Spleen (tissue), 11 donors: ENCODE measurements around the gene EXOC3. TPM values are rescaled to one million over a fixed set of nuclear protein-coding genes. Genes with fewer than 3 reads are reported as not detected.
A peak's percentile ranks its signal among the peaks of the same experiment; 100 is the strongest.

ENCODE experiments used
- DNase-seq: peaks from one replicate; pipeline ENCODE4 v3.0.0-alpha.2; 2020
- H3K27ac ChIP-seq, 8 donors: fragments of 200-600 bp; sonication (generic) in 7 of 8; 1 replicate in 4 of 8; 2 replicates in 4 of 8; pipeline versions ENCODE4 v1.5.0 to v1.8.0; 2016 to 2021; ENCODE audit warnings: inconsistent platforms in 4 of 8, mild to moderate bottlenecking in 4 of 8, moderate library complexity in 1 of 8
- H3K27me3 ChIP-seq, 7 donors: fragments of 200-600 bp; sonication (generic) in 6 of 7; replicated peaks in 1 of 7; 1 replicate in 4 of 7; 2 replicates in 3 of 7; pipeline versions ENCODE4 v1.5.0 to v1.8.0; 2016 to 2021; ENCODE audit warnings: inconsistent platforms in 3 of 7, mild to moderate bottlenecking in 1 of 7
- H3K36me3 ChIP-seq, 6 donors: fragments of 200-600 bp; sonication (generic) in 5 of 6; 1 replicate in 4 of 6; 2 replicates in 2 of 6; pipeline versions ENCODE4 v1.5.0 to v1.8.0; 2016 to 2021; ENCODE audit warnings: inconsistent platforms in 2 of 6
- H3K4me1 ChIP-seq, 6 donors: fragments of 200-600 bp; sonication (generic) in 5 of 6; 1 replicate in 3 of 6; 2 replicates in 3 of 6; pipeline versions ENCODE4 v1.5.0 to v1.8.0; 2016 to 2021; ENCODE audit warnings: inconsistent platforms in 3 of 6
- H3K4me3 ChIP-seq, 8 donors: fragments of 200-600 bp; sonication (generic) in 7 of 8; 1 replicate in 4 of 8; 2 replicates in 4 of 8; pipeline versions ENCODE4 v1.5.0 to v1.8.0; 2016 to 2021; ENCODE audit warnings: inconsistent platforms in 4 of 8, mild to moderate bottlenecking in 4 of 8, moderate library complexity in 2 of 8
- H3K9me3 ChIP-seq, 8 donors: fragments of 200-600 bp; sonication (generic) in 7 of 8; 1 replicate in 4 of 8; 2 replicates in 4 of 8; pipeline versions ENCODE4 v1.5.0 to v1.8.0; 2016 to 2021; ENCODE audit warnings: inconsistent platforms in 4 of 8
- CTCF ChIP-seq, 11 experiments: fragments of 200-600 bp in 7 of 11; fragments of 450-650 bp in 4 of 11; sonication (generic) in 4 of 11; IDR thresholded peaks in 8 of 11; conservative IDR thresholded peaks in 3 of 11; 1 replicate in 7 of 11; 2 replicates in 4 of 11; pipeline versions ENCODE4 v1.4.0 to v1.8.0; 2016 to 2021; ENCODE audit warnings: antibody characterized with exemption in 11 of 11, inconsistent platforms in 4 of 11, mild to moderate bottlenecking in 1 of 11
- POLR2A ChIP-seq, 3 donors: fragments of 450-650 bp; IDR thresholded peaks; one replicate each; pipeline ENCODE4 v1.5.1; 2017; ENCODE audit warnings: antibody characterized with exemption in 3 of 3, mild to moderate bottlenecking in 1 of 3
- POLR2AphosphoS5 ChIP-seq, 3 donors: sonication (generic); formaldehyde crosslinking; IDR thresholded peaks; one replicate each; pipeline ENCODE4 v1.5.1; 2017; ENCODE audit warnings: antibody characterized with exemption in 3 of 3
- WGBS, 5 donors: extraction: QIAGEN DNeasy Blood & Tissue Kit in 3 of 5; methylation state at CpG; one replicate each; pipeline versions ENCODE4 v1.1.5 to v1.1.7; 2013 to 2018; 5-methylcytosine and 5-hydroxymethylcytosine counted together
- intact Hi-C: fragments of 100-400 bp; cut with DNase I; formaldehyde crosslinking; loops from one replicate; pipeline ENCODE4 v1.15.0; 2023; ENCODE audit warnings: low total_unique reads
- polyA plus RNA-seq, 3 donors: library from polyadenylated mRNA; stranded (reverse); fragments of 200-250 nt; gene quantifications; one replicate each; pipeline ENCODE4 v1.2.1, GENCODE V29; 2013
- total RNA-seq, 7 donors: library from RNA; depleted of rRNA in 3 of 7; stranded (reverse); fragments of >200 nt in 3 of 7; fragmentation: NEBNext Ultra II Directional in 4 of 7; extraction: Animal tissue kit (Norgen Biotek cat#: 25700) in 4 of 7; gene quantifications; one replicate each; pipeline versions ENCODE4 v1.1.0 to v1.2.1, GENCODE V29; 2016 to 2021
- donor health status: healthy with polysubstance abuse.
- donor health status: DM: no; HTN: no; CAD: no; lungs with moderate emphysema.
- donor health status: DM: no; HTN: no; CAD: no.
- donor health status: Bipolar disorder and iron deficiency.
- donor health status: healthy.
- donor health status: DM: no; HTN: no; CAD: no.
- donor health status: DM: yes; HTN: yes; CAD: no.

The EXOC3 gene
- total and polyA plus RNA-seq, 10 donors: 22.7 to 87.0 (median 71.0) TPM

DNA sequence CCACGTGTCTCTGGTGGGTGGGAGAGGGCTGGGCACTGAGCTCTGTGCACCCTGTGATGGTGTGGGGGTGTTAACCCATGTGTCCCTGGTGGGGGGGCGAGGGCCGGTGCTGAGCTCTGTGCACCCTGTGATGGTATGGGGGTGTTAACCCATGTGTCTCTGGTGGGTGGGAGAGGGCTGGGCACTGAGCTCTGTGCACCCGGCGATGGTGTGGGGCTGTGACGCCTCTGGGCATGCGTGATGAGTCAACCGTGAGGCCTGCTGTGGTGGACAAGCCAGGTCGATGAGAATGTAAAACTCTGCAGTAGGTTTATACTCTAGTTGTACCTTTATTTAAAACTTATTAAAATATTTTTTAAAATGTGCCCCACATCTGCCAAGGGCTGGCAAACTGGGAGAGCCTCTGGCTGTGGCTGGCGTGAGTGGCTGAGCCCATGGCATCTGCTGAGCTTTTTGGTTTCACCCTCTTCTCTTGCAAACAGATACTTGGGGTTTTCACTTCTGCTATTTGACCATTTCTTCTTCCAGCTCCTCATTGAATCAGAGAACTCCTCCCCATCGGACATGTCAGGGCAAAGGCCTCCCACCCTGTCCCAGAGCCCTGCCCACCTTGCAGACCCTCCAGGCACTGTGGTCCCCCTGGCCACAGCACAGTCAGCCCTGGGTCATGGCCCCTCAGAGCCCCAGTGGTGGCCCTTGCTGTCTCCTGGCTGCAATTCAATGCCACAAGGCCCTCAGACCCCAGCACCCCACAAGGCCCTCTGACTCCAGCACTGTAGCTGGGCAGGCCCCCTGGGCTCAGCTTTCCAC is 18.5 kb upstream of the EXOC3 start:
- Histone ChIP-seq H3K27me3 (peaks cover 0 to 3% (median 0%) of the 10 kb centered on the region in 7 donors), H3K4me3 (no peak overlapping the region), H3K36me3 (peaks cover 0 to 16% (median 0%) of the 10 kb centered on the region in 6 donors), H3K4me1 (peaks cover 0 to 10% (median 4%) of the 10 kb centered on the region in 6 donors), H3K27ac (peak overlapping the region in 1 of 8 donors; percentile 28), H3K9me3 (no peaks in the 10 kb centered on the region)
- intact Hi-C loops: no loop called here
- TF ChIP-seq CTCF (IDR thresholded peaks at IDR 0.05 in 8 of 11, conservative IDR thresholded peaks at IDR 0.05 in 3 of 11): no peak
- TF ChIP-seq POLR2A (IDR thresholded peaks at IDR 0.05): no peak
- peak; percentile 74 for DNase-seq
- 54 to 78% (median 72%) methylated on average over 9 to 11 of the region's 11 CpGs for WGBS, 5 donors

DNA sequence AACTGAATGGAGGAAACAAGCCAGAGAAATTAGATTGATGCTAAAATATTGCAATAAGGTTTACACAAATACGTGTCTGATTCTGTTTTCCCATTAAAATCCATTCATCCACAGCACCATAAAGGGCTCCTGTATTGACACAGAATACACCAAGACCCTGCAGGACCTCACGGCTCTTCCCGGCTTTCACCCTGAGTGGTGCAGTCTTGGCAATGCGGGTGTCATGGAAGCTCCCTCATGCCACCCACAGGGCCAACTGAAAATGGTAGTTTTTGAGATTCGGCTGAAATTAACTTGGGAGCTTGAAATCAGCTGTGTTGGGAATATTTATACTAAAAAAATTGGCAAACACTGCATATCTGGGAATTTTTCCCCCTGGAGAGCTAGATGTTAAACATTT is 17.3 kb upstream of the EXOC3 start:
- H3K27me3 ChIP-seq: peaks cover 0 to 3% (median 0%) of the 10 kb centered on the region in 7 donors
- H3K27ac ChIP-seq: no peak overlapping the region
- intact Hi-C loops: no loop called here
- H3K4me1 ChIP-seq: peaks cover 0 to 10% (median 4%) of the 10 kb centered on the region in 6 donors
- TF ChIP-seq POLR2AphosphoS5 (IDR thresholded peaks at IDR 0.05) (no peak), CTCF (IDR thresholded peaks at IDR 0.05 in 8 of 11, conservative IDR thresholded peaks at IDR 0.05 in 3 of 11) (peak in 1 of 11 experiments; percentile 8)
- no peak for DNase-seq
- peaks cover 0 to 24% (median 0%) of the 10 kb centered on the region in 6 donors for H3K36me3 ChIP-seq
- WGBS, 5 donors: 26 to 46% (median 37%) methylated on average over 5 of the region's 5 CpGs
- no peaks in the 10 kb centered on the region for H3K9me3 ChIP-seq
- no peak overlapping the region for H3K4me3 ChIP-seq

DNA sequence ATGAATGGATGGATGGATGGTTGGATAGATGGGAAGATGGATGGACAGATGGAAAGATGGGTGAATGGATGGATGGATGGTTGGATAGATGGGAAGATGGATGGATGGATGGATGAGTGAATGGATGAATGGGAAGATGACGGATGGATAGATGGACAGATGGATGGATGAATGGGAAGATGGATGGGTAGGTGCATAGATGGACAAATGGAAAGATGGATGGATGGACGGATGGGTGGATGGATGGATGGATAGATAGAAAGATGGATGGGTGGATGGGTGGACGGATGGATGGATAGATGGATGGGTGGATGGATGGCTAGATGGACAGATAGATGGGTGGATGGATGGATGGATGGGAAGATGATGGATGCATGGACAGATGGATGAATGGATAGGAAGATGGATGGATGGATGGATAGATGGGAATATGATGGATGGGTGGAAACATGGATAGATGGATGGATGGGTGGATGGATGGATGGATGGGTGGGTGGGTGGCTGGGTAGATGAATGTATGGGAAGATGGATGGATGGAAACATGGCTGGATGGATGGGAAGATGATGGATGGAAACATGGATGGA is 16.5 kb upstream of the EXOC3 start:
- Histone ChIP-seq H3K9me3 (no peaks in the 10 kb centered on the region), H3K36me3 (peaks cover 0 to 24% (median 0%) of the 10 kb centered on the region in 6 donors), H3K27me3 (peaks cover 0 to 3% (median 0%) of the 10 kb centered on the region in 7 donors), H3K4me1 (peaks cover 0 to 10% (median 4%) of the 10 kb centered on the region in 6 donors), H3K27ac (no peak overlapping the region), H3K4me3 (no peak overlapping the region)
- intact Hi-C loops: no loop called here
- WGBS, 5 donors: 71 to 84% (median 79%) methylated on average over 3 of the region's 3 CpGs
- no peak for DNase-seq
- TF ChIP-seq CTCF (IDR thresholded peaks at IDR 0.05 in 8 of 11, conservative IDR thresholded peaks at IDR 0.05 in 3 of 11): no peak
- no peak for TF ChIP-seq POLR2A (IDR thresholded peaks at IDR 0.05)
- no peak for TF ChIP-seq POLR2AphosphoS5 (IDR thresholded peaks at IDR 0.05)
